H1 (cell line): ENCODE measurements around the gene ZNF777. TPM values are rescaled to one million over a fixed set of nuclear protein-coding genes. Genes with fewer than 3 reads are reported as not detected.

Experiments
- CTCF ChIA-PET: fragments of 300-600 bp; sonication (Branson Sonifier 250); formaldehyde crosslinking; loops from one replicate; lab custom pipeline; 2021; ENCODE audit not compliant: partially characterized antibody; lab: Charles Lee
- POLR2A ChIA-PET: fragments of 300-600 bp; sonication (Branson Sonifier 250); formaldehyde crosslinking; loops from one replicate; lab custom pipeline; 2021; ENCODE audit warnings: inconsistent platforms; ENCODE audit not compliant: partially characterized antibody; lab: Charles Lee
- DNase-seq, 2 experiments: peaks; one replicate each; pipeline versions ENCODE4 v3.0.0 to v3.0.0-alpha.2; 2010 to 2022; ENCODE audit warnings: low spot score in 2 of 2, low read depth in 1 of 2, mixed read lengths in 1 of 2
- FAIRE-seq: peaks from 2 replicates; lab custom pipeline; 2011; peaks lifted over from hg19 to GRCh38; lab: Jason Lieb, UNC
- H2AFZ ChIP-seq: 2 replicates; pipeline ENCODE4 v1.8.1; 2012; ENCODE audit warnings: low read length, inconsistent platforms
- H2AK5ac ChIP-seq: 2 replicates; pipeline ENCODE4 v1.6.1; 2013; ENCODE audit warnings: low read depth, low read length
- H2BK120ac ChIP-seq: replicated peaks from 2 replicates; pipeline ENCODE3; 2013; ENCODE audit warnings: low read depth, low read length, inconsistent platforms
- H2BK12ac ChIP-seq: 2 replicates; pipeline ENCODE4 v1.6.1; 2013; ENCODE audit warnings: low read depth, low read length
- H2BK15ac ChIP-seq: 2 replicates; pipeline ENCODE4 v1.6.1; 2013; ENCODE audit warnings: low read length
- H2BK20ac ChIP-seq: 2 replicates; pipeline ENCODE4 v1.6.1; 2013; ENCODE audit warnings: low read length
- H2BK5ac ChIP-seq: 2 replicates; pipeline ENCODE4 v1.6.1; 2013; ENCODE audit warnings: low read depth, low read length
- H3K14ac ChIP-seq: 2 replicates; pipeline ENCODE4 v1.6.1; 2013; ENCODE audit warnings: inconsistent platforms; ENCODE audit not compliant: insufficient read length
- H3K18ac ChIP-seq: 2 replicates; pipeline ENCODE4 v1.6.1; 2013; ENCODE audit warnings: low read length; ENCODE audit errors: extremely low read depth
- H3K23ac ChIP-seq: 2 replicates; pipeline ENCODE4 v1.6.1; 2013; ENCODE audit warnings: inconsistent platforms; ENCODE audit not compliant: insufficient read length
- H3K23me2 ChIP-seq: 2 replicates; pipeline ENCODE4 v1.6.1; 2013; ENCODE audit warnings: low read depth, low read length
- H3K27ac ChIP-seq: 2 replicates; pipeline ENCODE4 v1.6.1; 2011; ENCODE audit warnings: low read depth, low read length, inconsistent platforms
- H3K27me3 ChIP-seq, 4 experiments: replicated peaks in 1 of 4; 1 replicate in 1 of 4; 2 replicates in 3 of 4; pipeline versions ENCODE4 v1.6.1 to v1.8.1; 2011 to 2013; ENCODE audit warnings: low read length in 3 of 4, mild to moderate bottlenecking in 3 of 4, inconsistent platforms in 2 of 4, mixed read lengths in 2 of 4, moderate library complexity in 1 of 4; ENCODE audit not compliant: control insufficient read depth in 3 of 4, insufficient read depth in 3 of 4; ENCODE audit errors: extremely low read depth in 1 of 4
- H3K36me3 ChIP-seq, 4 experiments: 2 replicates each; pipeline versions ENCODE4 v1.6.1 to v1.8.1; 2011 to 2013; ENCODE audit warnings: mild to moderate bottlenecking in 4 of 4, low read length in 3 of 4, moderate library complexity in 2 of 4, control low read depth in 1 of 4, inconsistent platforms in 1 of 4; ENCODE audit not compliant: insufficient read depth in 4 of 4, control insufficient read depth in 2 of 4
- H3K4ac ChIP-seq: replicated peaks from 2 replicates; pipeline ENCODE3; 2013; ENCODE audit warnings: low read length, low read depth, mixed read lengths, inconsistent platforms; ENCODE audit not compliant: insufficient read length
- H3K4me1 ChIP-seq, 4 experiments: replicated peaks in 1 of 4; 1 replicate in 1 of 4; 2 replicates in 3 of 4; pipeline versions ENCODE4 v1.6.1 to v1.8.1; 2011 to 2013; ENCODE audit warnings: low read length in 3 of 4, inconsistent platforms in 2 of 4, mixed read lengths in 1 of 4; ENCODE audit not compliant: insufficient read depth in 4 of 4, control insufficient read depth in 3 of 4
- H3K4me2 ChIP-seq, 2 experiments: 2 replicates each; pipeline versions ENCODE4 v1.6.1 to v1.8.1; 2011 to 2013; ENCODE audit warnings: low read depth in 2 of 2, low read length in 2 of 2, control low read depth in 1 of 2, inconsistent platforms in 1 of 2, mild to moderate bottlenecking in 1 of 2; ENCODE audit not compliant: insufficient read depth in 1 of 2
- H3K4me3 ChIP-seq, 4 experiments: fragments of 200-600, 300-600 bp in 1 of 4; sonication (generic), shearing (Covaris generic), sonication (Bioruptor Twin) in 1 of 4; 2 replicates each; pipeline versions ENCODE4 v1.5.1 to v1.8.1; 2011 to 2016; ENCODE audit warnings: low read length in 4 of 4, low read depth in 3 of 4, control low read depth in 2 of 4, inconsistent platforms in 2 of 4, mild to moderate bottlenecking in 2 of 4, mixed read lengths in 1 of 4, moderate library complexity in 1 of 4; ENCODE audit not compliant: insufficient read depth in 2 of 4; ENCODE audit errors: extremely low read depth in 1 of 4
- H3K56ac ChIP-seq: replicated peaks from 2 replicates; pipeline ENCODE3; 2013; ENCODE audit warnings: low read depth, mild to moderate bottlenecking, mixed read lengths, low read length, inconsistent platforms; ENCODE audit not compliant: insufficient read length
- H3K79me1 ChIP-seq: 2 replicates; pipeline ENCODE4 v1.6.1; 2013; ENCODE audit warnings: low read depth, low read length, control low read depth
- H3K79me2 ChIP-seq, 2 experiments: 2 replicates each; pipeline versions ENCODE4 v1.6.1 to v1.8.1; 2012 to 2013; ENCODE audit warnings: low read length in 2 of 2, mild to moderate bottlenecking in 2 of 2, inconsistent platforms in 1 of 2; ENCODE audit not compliant: insufficient read depth in 2 of 2, control insufficient read depth in 1 of 2
- H3K9ac ChIP-seq, 4 experiments: replicated peaks in 1 of 4; 1 replicate in 1 of 4; 2 replicates in 3 of 4; pipeline versions ENCODE4 v1.6.1 to v1.8.1; 2011 to 2013; ENCODE audit warnings: low read depth in 3 of 4, low read length in 3 of 4, control low read depth in 2 of 4, mild to moderate bottlenecking in 2 of 4, moderate library complexity in 2 of 4, inconsistent platforms in 1 of 4; ENCODE audit errors: extremely low read depth in 1 of 4
- H3K9me3 ChIP-seq, 2 experiments: 2 replicates each; pipeline versions ENCODE4 v1.6.1 to v1.8.1; 2012 to 2013; ENCODE audit warnings: mild to moderate bottlenecking in 2 of 2, moderate library complexity in 2 of 2, control low read depth in 1 of 2, inconsistent platforms in 1 of 2, low read depth in 1 of 2, low read length in 1 of 2, mixed read lengths in 1 of 2; ENCODE audit not compliant: insufficient read depth in 2 of 2
- H4K20me1 ChIP-seq, 2 experiments: replicated peaks in 1 of 2; 2 replicates each; pipeline versions ENCODE3 to v1.8.1; 2011 to 2013; ENCODE audit warnings: inconsistent platforms in 2 of 2, low read length in 2 of 2, mild to moderate bottlenecking in 1 of 2; ENCODE audit not compliant: insufficient read depth in 2 of 2, control insufficient read depth in 1 of 2
- H4K5ac ChIP-seq: 2 replicates; pipeline ENCODE4 v1.6.1; 2013; ENCODE audit warnings: low read length, low read depth, mixed read lengths, inconsistent platforms; ENCODE audit not compliant: insufficient read length
- H4K8ac ChIP-seq: 2 replicates; pipeline ENCODE4 v1.8.0; 2013; ENCODE audit warnings: mild to moderate bottlenecking, moderate library complexity, low read length, inconsistent platforms; ENCODE audit not compliant: insufficient read depth; ENCODE audit errors: extremely low read depth
- H4K91ac ChIP-seq: replicated peaks from 2 replicates; pipeline ENCODE3; 2013; ENCODE audit warnings: low read length, mixed read lengths, inconsistent platforms; ENCODE audit not compliant: insufficient read length
- CTCF ChIP-seq, 3 experiments: IDR thresholded peaks; 1 replicate in 2 of 3; 2 replicates in 1 of 3; pipeline versions ENCODE4 v1.5.1 to v1.6.1; 2011; ENCODE audit warnings: low read length in 3 of 3, mild to moderate bottlenecking in 3 of 3, inconsistent platforms in 2 of 3, low read depth in 1 of 3, moderate library complexity in 1 of 3; ENCODE audit not compliant: insufficient read depth in 1 of 3; ENCODE audit errors: control extremely low read depth in 1 of 3
- EZH2 ChIP-seq: fragments of 200-600 bp; sonication (generic); IDR thresholded peaks from 2 replicates; pipeline ENCODE4 v1.7.1; 2012; ENCODE audit warnings: low read depth, mild to moderate bottlenecking, moderate library complexity, low read length, inconsistent platforms; ENCODE audit not compliant: severe bottlenecking
- MAFK ChIP-seq: IDR thresholded peaks from 2 replicates; pipeline ENCODE4 v1.6.1; 2012; ENCODE audit warnings: low read depth, mild to moderate bottlenecking, improper control_type of control experiment, low read length
- RBBP5 ChIP-seq: IDR thresholded peaks from 2 replicates; pipeline ENCODE4 v1.7.1; 2012; ENCODE audit warnings: low read depth, mild to moderate bottlenecking, inconsistent platforms, low read length, moderate library complexity, borderline replicate concordance
- RFX5 ChIP-seq: IDR thresholded peaks from 2 replicates; pipeline ENCODE4 v1.6.1; 2011; ENCODE audit warnings: low read depth, low read length, improper control_type of control experiment, borderline replicate concordance
- SAP30 ChIP-seq: fragments of 300-600 bp; sonication (generic); IDR thresholded peaks from 2 replicates; pipeline ENCODE4 v1.7.1; 2012; ENCODE audit warnings: low read length, moderate library complexity, mild to moderate bottlenecking, inconsistent platforms; ENCODE audit not compliant: insufficient read depth, insufficient replicate concordance
- SIRT6 ChIP-seq: IDR thresholded peaks from one replicate; pipeline ENCODE4 v1.7.1; 2012; ENCODE audit warnings: low read length, inconsistent platforms
- SP1 ChIP-seq: IDR thresholded peaks from 2 replicates; pipeline ENCODE4 v1.6.1; 2011; ENCODE audit warnings: low read depth, low read length
- SP2 ChIP-seq: IDR thresholded peaks from 2 replicates; pipeline ENCODE4 v1.6.1; 2012; ENCODE audit warnings: mild to moderate bottlenecking, low read length, inconsistent platforms
- TCF12 ChIP-seq: IDR thresholded peaks from 2 replicates; pipeline ENCODE4 v1.6.1; 2011; ENCODE audit warnings: low read depth, mild to moderate bottlenecking, low read length
- WGBS, 2 experiments: shearing (Covaris generic) in 1 of 2; methylation state at CpG; one replicate each; pipeline versions ENCODE4 v1.1.6 to v1.1.7; 2013 to 2015; ENCODE audit warnings: low lambda C conversion rate in 2 of 2, mixed read lengths in 2 of 2, inconsistent platforms in 1 of 2, low coverage in 1 of 2, missing lambda C conversion rate in 1 of 2; ENCODE audit not compliant: insufficient replicate concordance in 2 of 2, insufficient coverage in 1 of 2, insufficient read length in 1 of 2; ENCODE audit errors: extremely low coverage in 1 of 2, missing lambda C conversion rate in 1 of 2; 5-methylcytosine and 5-hydroxymethylcytosine counted together
- polyA plus RNA-seq, 7 experiments: library from polyadenylated mRNA; depleted of rRNA in 3 of 7; stranded (reverse) in 5 of 7; unstranded in 2 of 7; fragments of >200 nt in 5 of 7; fragments of 200-250 nt in 2 of 7; gene quantifications; 1 replicate in 5 of 7; 2 replicates in 1 of 7; 4 replicates in 1 of 7; pipeline versions ENCODE4 v1.2.1 to v1.2.3, GENCODE V29; 2011 to 2013; ENCODE audit warnings: missing spikeins in 2 of 7, mixed read lengths in 2 of 7
- total RNA-seq: library from RNA; stranded (reverse); fragmentation: NEBNext Ultra II Directional; extraction: Animal tissue kit (Norgen Biotek cat#: 25700); gene quantifications from 2 replicates; pipeline ENCODE4 v1.2.1, GENCODE V29; 2021

Gene ZNF777
- total and polyA plus RNA-seq, 2 of the 8 experiments (the other 6 are each of a cell fraction or from before 2014, with no cell fraction given) = 8.0 to 10.1 TPM

DNA sequence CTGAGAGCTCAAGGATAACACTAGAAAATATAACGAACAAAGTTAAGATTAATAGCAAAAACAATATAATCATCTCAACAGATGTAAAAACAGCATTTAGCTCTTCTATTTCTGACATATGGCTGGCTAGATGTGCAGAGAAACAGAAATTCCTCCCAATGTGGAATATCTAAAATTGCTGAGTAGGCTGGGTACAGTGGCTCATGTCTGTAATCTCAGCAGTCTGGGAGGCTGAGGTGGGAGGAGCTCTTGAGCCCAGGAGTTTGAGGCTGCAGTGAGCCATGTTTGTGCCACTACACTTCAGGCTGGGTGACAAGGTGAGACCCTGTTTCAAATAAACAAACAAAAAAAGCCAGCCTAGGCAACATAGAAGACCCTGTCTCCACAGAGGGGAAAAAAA is 18.7 kb upstream of the ZNF777 start:
- Histone ChIP-seq H4K20me1 (peaks cover 0 to 2% of the 10 kb centered on the region in 2 experiments), H3K14ac (no peak overlapping the region), H2BK20ac (no peak overlapping the region), H3K79me1 (0 out of 2 replicates have a peak, but pooled peaks cover 3% of the 10 kb centered on the region), H3K23me2 (no peaks in the 10 kb centered on the region), H3K23ac (no peak overlapping the region), H3K56ac (no peak overlapping the region), H3K79me2 (no peaks in the 10 kb centered on the region), H3K27me3 (no peaks in the 10 kb centered on the region), H3K4me1 (peaks cover 0 to 11% (median 8%) of the 10 kb centered on the region in 4 experiments; a peak in 6 of 7 replicates), H3K18ac (no peak overlapping the region), H3K9me3 (peaks cover 4 to 6% of the 10 kb centered on the region in 2 experiments; a peak in 2 of 4 replicates), H2AFZ (no peak overlapping the region), H3K4ac (no peak overlapping the region), H3K9ac (no peak overlapping the region), H2BK5ac (no peak overlapping the region), H2AK5ac (no peak overlapping the region), H3K4me2 (no peak overlapping the region), H2BK12ac (no peak overlapping the region), H2BK15ac (no peak overlapping the region), H3K4me3 (no peak overlapping the region), H2BK120ac (no peak overlapping the region), H4K5ac (no peak overlapping the region), H4K91ac (no peak overlapping the region), H3K36me3 (peaks cover 0 to 25% (median 8%) of the 10 kb centered on the region in 4 experiments; a peak in 5 of 8 replicates), H3K27ac (no peak overlapping the region), H4K8ac (no peak overlapping the region)
- TF ChIP-seq MAFK = no peak
- TF ChIP-seq TCF12 = no peak
- TF ChIP-seq RFX5 = no peak
- no peak for TF ChIP-seq SP2
- TF ChIP-seq CTCF (IDR thresholded peaks at IDR 0.05; ENCODE audit: control extremely low read depth in 1 of 3, insufficient read depth in 1 of 3, low read depth in 1 of 3, low read length in 3 of 3) = no peak
- no peak for TF ChIP-seq SIRT6
- no peak for TF ChIP-seq RBBP5
- no peak for TF ChIP-seq EZH2
- no peak for TF ChIP-seq SAP30
- TF ChIP-seq SP1 = no peak
- FAIRE-seq (no peak), DNase-seq (no peak)
- 96% methylated on average over 1 of the region's 1 CpG; no CpG with 5 or more reads in 1 of the 2 experiments for WGBS, 2 experiments
- POLR2A ChIA-PET = interaction anchor here (0.8 to 1.2 kb wide), 2 partner anchors 22 to 194 kb away, joined by 3 read pairs; no protein-coding TSS in a partner anchor
- CTCF ChIA-PET = interaction anchor here (0.8 to 2.0 kb wide), 5 partner anchors 11 to 119 kb away, joined by 3 to 8 read pairs (median 3); partner anchors contain the start of gene ZNF777
